Activated T-cell treated with anti-CD3 and anti-CD28 coated beads for 4 hours (primary cell): Measurements from ENCODE around the gene RAB11FIP3.

ENCODE experiments used
- DNase-seq: peaks from one replicate; pipeline ENCODE4 v3.0.0-alpha.2; 2020

Gene RAB11FIP3

GRCh38 chr16:534856-535445 lies 109.5 kb downstream of the RAB11FIP3 start:
- DNase-seq: no peak

DNA sequence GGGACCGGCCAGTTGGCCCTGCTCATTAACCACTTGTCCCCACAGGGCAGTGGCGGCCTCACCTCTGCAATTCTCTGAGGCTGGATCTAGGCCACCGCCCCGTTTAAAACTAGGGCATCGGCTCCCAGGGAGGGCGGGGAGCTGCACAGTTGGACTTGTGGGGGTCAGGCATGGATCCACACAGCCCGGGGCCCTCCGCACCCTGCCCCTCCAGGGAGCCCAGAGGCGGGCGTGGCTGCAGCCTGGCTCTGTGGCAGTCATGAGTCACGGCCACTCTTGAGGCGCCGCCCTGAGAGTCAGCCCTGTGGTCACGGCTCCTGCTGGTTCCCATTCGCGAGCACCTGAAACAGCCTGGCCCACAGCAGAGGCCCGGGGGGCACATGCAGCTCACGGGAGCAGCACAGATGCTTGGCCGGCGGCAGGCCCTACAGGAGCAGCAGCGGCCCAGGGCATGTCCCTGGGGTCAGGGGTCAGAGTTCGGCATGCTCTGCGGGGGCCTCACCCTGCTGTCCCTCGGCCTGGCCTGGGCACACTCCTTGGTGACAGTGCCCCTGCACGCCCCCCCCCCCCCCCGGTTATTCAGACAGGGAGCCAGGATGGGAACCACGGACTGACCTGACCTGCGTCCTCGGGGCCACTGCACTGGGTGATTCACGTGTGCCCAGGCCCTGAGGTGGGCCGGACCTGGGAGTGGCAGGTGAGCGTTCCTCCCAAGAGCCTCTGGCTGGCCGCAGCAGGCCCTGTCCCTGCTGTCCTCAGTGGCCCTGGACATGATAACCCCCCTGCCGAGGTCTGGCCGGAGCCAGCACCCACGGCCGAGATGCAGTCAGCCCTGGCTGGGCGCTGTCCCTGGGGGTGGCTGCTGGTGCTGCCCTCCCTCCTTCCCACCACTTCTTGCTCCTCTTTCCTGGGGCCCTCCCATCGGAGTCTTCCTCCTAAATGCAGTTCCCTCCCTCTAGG lies 110.3 kb downstream of the RAB11FIP3 start:
- no peak for DNase-seq

- DNase-seq: no peak
Measured at GRCh38 chr16:536746-537145, 111.3 kb downstream of the RAB11FIP3 start.

DNA sequence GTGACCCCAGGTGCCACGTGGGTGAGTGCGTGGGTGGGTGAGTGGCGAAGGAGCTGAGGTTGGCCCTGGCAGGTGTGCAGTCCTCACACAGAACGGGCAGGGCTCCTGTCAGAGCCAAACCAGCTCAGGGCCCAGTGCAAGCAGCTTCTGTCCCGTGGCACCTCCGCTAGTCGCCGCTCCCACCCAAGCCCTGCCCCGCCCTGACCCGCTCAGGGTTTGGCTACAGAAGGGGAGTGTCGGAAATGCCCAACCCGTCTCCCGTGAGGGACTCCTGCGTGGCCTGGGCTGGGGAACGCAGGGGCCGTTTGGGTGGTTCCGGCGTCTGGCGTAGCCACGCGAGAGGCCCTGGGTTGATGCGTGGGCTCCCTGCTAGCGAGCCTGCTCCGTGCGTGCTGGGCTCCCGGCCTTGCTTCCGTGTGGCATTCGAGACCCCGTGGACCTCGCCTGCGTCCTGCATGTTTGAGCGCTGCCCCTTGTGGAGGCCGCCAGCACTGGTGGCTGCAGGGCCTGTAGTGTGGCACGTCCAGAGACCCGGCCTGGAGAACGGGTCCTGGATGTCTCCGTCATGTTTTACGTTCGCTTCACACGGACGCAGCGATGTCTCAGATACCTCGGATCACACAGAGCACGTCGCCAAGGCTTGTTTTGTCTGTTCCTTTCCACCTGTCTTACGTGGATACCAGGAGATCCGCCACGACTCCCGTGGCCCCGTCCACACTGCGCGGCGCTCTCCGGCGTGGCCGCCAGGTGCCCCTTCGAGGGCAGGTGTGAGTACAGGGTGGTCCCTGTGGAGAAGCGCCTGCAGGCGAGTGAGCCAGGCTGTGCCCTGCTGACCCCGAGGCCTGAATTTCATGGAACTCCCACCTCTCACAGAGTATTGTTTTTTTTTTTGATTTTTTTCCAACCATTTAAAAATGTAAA lies 112.2 kb downstream of the RAB11FIP3 start:
- DNase-seq: no peak

DNA sequence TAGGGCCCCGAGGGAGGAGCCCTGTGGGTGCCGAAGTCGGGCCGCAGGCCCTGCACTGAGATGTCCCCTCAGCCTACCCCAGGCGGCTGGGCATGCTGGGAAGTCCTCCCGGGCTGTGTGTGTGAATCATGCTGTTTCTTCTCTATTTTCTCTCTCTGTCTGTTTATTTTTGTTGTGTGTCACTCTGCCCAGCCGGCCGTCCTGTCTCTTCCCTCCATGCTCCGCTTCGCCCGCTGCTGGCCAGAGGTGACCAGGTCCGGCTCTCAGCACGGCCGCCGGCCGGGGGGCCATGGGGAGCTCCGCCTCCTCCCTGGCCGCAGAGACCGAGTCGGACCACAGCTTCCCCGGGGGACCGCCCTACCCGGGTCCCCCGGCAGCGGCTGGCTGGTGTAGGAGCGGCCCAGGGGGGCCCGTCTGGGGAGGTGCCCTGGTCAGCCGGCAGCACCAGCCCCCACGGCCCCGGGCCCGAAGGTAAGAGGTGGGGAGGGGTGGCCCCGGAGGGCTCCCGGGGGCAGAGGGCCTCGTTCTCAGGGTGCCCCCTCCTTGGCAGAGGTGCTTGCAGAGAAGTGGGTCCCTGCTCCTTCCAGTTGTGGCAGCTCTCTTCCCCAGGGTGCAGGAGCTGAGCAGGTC lies 114.6 kb downstream of the RAB11FIP3 start:
- DNase-seq: no peak

DNA sequence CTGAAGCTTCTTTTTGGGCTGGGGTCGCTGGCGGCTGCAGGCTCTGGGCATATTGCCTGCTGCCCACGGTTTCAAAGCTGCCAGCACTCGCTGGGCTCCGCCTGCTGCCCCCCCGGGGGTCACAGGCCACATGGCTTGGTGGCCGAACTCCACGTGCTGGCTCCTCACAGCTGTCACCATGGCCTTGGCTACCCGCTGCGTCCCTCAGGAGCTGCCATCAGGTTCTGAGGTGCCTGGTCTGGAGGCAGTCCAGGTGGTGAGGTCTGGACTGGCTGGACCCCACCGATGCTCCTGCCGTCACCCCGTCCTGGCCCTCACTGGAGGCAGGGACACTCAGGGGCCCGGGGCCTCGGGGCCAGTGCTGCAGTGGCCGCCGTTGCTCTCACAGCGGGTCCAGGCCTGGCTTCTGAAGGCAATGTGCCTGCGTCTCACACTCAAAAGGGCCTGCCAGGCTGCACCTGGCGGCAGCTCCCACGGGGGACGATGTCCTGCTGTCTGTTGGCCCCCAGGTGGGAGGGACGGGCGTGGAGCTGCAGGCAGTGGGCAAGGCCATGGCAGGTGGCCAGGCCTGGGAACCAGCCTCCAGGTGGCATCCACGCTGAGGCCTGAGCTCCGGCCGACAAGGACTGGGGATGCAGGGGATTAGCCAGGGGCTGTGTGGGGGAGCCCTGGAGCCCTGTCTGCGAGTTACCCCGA lies 115.3 kb downstream of the RAB11FIP3 start:
- DNase-seq: no peak

DNA sequence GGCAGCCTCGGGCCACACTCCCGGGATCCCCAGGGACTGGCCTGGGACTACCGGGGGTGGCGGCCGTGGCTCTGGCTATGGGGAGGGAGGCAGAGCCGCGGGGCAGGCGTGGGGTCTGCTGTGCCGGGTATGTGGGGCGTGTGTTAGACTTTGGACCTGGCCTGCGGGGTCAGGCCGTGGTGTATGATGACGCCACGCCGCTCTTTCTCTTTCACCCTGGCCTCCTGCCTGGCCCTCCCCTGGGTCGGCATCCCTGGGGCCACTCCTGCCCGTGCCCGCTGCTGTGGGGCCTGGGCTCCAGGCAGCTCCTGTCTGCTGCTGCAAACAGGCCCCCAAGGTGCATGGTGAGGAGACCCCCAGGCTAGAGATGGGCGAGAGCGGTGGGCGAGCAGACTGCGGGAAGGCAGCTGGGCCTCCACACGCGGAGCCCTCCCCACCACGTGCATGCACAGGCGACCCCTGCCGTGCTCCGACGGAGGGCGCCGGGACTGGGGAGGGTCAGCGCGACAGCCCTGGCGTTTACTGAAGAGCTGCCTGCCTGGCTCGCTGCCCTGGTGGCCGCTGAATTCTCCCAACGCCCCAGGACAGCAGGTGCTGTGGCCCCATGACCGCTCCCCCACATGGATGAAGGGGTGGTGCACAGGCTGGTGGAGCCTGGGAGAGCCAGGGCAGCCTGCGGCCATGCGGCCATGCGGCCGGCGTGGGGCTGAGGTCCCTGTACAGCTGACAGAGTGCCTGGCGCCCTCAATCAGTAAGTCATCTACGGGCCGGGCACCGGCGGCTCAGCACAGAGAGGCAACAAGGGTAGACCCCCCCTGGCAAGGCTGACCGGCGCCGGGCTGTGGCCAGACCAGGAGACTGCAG lies 118.1 kb downstream of the RAB11FIP3 start:
- no peak for DNase-seq

DNA sequence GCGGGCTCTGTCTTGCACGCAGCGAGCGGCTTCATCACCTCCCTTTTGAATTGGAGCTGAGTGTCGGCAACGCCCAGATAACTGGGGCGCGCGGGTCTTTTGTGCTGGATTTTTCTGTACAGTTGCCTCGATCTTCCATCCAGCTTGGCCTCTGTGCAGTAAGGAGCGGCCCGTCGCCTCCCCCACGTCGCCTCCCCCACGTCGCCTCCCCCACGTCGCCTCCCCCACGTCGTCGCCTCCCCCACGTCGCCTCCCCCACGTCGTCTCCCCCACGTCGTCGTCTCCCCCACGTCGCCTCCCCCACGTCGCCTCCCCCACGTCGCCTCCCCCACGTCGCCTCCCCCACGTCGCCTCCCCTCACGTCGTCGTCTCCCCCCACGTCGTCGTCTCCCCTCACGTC lies 119.1 kb downstream of the RAB11FIP3 start:
- DNase-seq: no peak

DNA sequence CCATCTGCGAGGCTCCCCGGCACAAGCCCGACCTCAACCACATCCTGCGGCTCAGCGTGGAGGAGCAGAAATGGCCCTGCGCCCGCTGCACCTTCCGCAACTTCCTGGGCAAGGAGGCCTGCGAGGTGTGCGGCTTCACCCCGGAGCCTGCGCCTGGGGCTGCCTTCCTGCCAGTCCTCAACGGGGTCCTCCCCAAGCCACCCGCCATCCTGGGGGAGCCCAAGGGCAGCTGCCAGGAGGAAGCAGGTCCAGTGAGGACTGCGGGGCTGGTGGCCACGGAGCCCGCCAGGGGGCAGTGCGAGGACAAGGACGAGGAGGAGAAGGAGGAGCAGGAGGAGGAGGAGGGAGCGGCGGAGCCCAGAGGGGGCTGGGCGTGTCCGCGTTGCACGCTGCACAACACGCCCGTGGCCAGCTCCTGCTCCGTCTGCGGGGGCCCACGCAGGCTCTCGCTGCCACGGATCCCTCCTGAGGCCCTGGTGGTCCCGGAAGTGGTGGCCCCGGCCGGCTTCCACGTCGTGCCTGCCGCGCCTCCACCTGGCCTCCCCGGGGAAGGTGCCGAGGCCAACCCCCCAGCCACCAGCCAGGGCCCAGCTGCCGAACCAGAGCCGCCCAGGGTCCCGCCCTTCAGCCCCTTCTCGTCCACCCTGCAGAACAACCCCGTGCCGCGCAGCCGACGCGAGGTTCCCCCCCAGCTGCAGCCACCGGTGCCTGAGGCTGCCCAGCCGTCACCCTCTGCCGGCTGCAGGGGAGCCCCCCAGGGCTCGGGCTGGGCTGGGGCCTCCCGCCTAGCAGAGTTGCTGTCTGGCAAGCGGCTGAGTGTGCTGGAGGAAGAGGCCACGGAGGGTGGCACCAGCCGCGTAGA lies 121.7 kb downstream of the RAB11FIP3 start:
- peak; percentile 28 for DNase-seq

DNA sequence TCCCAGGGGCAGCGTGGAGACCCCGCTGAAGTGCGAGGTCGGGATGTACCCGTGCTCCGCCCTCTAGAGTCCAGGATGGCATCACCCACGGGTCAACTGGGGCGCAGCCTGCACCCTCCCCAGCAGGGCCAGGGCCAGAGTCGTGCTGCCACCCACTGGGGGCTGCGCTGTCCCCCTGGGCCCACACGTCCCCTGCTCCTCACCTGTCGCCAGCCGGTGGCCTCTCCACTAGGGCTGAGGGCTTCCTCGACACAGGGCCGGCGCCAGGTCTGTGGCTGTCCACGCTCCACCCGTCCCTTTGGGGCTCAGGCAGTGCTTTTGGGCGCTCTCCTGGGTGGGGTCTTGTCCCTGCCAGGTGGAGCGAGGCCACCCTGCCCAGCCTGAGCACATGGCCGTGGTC lies 123.1 kb downstream of the RAB11FIP3 start:
- no peak for DNase-seq

DNA sequence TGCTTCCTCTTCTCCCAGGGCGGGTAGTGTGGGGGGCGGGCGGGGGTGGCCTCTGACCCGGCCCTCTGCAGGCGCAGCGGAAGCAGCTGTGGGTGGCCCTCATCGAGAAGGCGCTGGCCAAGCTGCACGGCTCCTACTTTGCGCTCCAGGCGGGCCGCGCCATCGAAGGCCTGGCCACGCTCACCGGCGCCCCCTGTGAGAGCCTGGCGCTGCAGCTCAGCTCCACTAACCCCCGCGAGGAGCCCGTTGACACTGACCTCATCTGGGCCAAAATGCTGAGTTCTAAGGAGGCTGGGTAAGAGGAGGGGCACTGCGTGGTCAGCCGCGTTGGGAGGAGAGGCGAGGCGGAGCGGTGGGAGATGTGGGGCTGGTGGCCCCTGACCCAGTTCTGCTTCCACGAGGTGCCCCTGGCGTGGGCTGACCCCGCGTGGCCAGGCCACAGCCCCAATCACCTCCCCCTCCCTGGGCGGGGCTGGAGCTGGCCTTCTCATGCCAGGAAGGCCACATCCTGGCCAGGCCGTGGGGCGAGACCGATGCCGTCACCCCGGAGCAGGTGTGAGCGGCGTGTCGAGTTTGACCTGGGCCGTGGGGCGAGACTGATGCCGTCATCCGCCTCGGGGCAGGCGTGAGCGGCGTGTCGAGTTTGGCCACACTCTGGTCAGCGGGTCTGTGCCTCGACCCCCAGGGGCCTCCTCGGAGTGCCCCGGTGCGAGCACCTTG lies 124.3 kb downstream of the RAB11FIP3 start:
- no peak for DNase-seq

- no peak for DNase-seq
Measured at GRCh38 chr16:551210-551609, 125.8 kb downstream of the RAB11FIP3 start.

GRCh38 chr16:552171-552570 lies 126.7 kb downstream of the RAB11FIP3 start:
- no peak for DNase-seq

DNA sequence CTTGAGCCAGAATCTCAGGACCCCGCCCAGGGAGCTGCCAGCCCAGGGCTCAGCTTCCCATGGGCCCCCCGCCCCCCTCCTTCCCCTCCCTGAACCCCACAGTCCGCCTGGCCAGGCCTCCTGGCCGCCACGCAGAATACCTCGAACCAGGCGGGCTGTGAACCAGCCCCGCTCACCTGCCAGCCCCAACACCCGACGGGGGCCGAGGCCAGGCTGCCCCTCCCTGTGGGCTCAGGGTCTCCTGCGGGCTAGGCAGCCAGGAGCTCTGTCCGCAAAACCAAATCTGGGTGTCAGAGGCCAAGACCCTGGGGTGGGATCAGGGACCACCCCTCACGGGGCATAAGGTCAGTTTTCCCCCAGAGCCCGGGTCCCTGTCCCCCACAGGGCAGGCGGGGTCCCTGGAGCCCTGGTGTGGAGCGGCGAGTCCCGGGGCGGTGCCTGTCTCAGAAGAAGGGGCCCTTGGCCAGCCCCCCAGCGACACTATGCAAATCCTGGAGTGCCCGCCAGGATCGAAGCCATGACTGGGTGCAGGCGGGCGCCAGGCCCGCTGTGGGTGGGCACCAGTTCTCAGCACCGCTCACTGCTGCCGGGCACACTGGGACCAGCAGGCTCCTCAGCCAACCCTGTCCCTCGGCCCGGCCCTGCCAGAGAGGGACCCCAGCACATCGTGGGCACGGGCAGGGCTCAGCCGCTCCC lies 128.3 kb downstream of the RAB11FIP3 start:
- DNase-seq: no peak

GRCh38 chr16:554297-554621 lies 128.8 kb downstream of the RAB11FIP3 start:
- DNase-seq: no peak

DNA sequence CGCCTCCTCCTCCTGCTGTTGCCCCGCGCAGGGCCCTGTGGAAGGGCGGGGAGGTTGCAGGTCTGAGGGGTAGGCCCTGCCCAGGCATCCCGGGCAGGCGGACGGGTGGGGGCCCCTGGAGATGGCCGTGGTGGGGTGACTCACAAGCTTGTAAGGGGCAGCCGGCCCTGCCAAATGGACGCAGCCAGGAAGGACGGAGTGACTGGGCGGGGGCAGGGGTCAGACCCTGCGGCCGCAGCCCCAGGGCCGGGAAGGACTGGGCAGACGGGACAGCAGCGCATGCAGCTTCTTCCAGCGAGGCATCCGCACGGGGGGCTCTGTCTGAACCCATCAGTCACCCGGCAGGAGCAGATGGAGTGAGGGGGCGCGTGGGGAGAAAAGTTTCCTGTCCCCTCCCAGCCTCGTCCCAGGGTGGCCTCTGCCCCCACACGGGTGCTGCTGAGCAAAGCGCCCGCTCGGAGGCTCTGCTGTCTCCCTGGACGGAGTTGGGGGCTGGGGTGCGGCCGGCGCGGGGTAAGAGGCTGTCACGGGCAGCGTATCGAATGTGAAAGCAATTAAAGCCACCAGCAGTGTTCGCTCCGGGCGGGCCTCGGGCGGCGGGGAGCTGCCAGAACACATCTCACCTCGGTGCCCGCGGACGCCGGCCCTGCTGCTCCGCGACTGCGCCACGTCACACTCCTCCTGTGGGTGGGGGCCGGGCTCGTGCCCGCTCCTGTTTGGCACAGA lies 129.4 kb downstream of the RAB11FIP3 start:
- DNase-seq: no peak

GRCh38 chr16:555528-556473 lies 130.4 kb downstream of the RAB11FIP3 start:
- no peak for DNase-seq
